GM12878 (cell line): ENCODE data around the gene QPCT. TPM values are rescaled to one million over a fixed set of nuclear protein-coding genes. Genes with fewer than 3 reads are reported as not detected.

Source experiments
- ATAC-seq: fragments of 200-7000 bp; cut with Tn5 transposase; 3 replicates; pipeline ENCODE4 v1.9.1; 2020; ENCODE audit warnings: mild to moderate bottlenecking, moderate library complexity
- BruUV-seq: library from RNA; stranded (reverse); fragments of 400-500 nt; replicated peaks from 2 replicates; lab custom pipeline; 2021; lab: Mats Ljungman, UMichigan
- CTCF ChIA-PET: fragments of 300-600 bp; sonication (Branson Sonifier 250); formaldehyde crosslinking; extraction: SDS; loops from one replicate; lab custom pipeline; 2021; ENCODE audit warnings: inconsistent platforms; lab: Yijun Ruan, JAX
- POLR2A ChIA-PET: fragments of 350-600 bp; formaldehyde crosslinking; extraction: SDS; loops from one replicate; lab custom pipeline; 2021; ENCODE audit warnings: inconsistent platforms; lab: Charles Lee
- RAD21 ChIA-PET: fragments of 300-600 bp; sonication (Branson Sonifier 250); formaldehyde crosslinking; loops from one replicate; lab custom pipeline; 2023; ENCODE audit warnings: antibody characterized with exemption; ENCODE audit not compliant: unreplicated experiment; lab: Charles Lee
- SMC1A ChIA-PET: fragments of 300-600 bp; sonication (Branson Sonifier 250); formaldehyde crosslinking; loops from one replicate; lab custom pipeline; 2023; ENCODE audit not compliant: unreplicated experiment, uncharacterized antibody; lab: Charles Lee
- DNase-seq: peaks from one replicate; pipeline ENCODE4 v3.0.0-alpha.2; 2011; ENCODE audit warnings: low read depth, low spot score
- FAIRE-seq: peaks from 3 replicates; lab custom pipeline; 2011; peaks lifted over from hg19 to GRCh38; lab: Jason Lieb, UNC
- H2AFZ ChIP-seq: 2 replicates; pipeline ENCODE4 v1.6.0; 2011; ENCODE audit warnings: low read depth, low read length, control low read depth; ENCODE audit not compliant: control insufficient read depth
- H3K27ac ChIP-seq: 2 replicates; pipeline ENCODE4 v1.5.1; 2011; ENCODE audit warnings: control low read depth; ENCODE audit not compliant: control insufficient read depth, insufficient read depth
- H3K27me3 ChIP-seq, 2 experiments: replicated peaks in 1 of 2; 2 replicates each; pipeline versions ENCODE4 v1.6.0 to v1.6.1; 2011; ENCODE audit warnings: low read length in 1 of 2; ENCODE audit not compliant: control insufficient read depth in 2 of 2, insufficient read depth in 2 of 2
- H3K36me3 ChIP-seq, 2 experiments: 2 replicates each; pipeline ENCODE4 v1.5.1; 2011; ENCODE audit warnings: low read length in 1 of 2; ENCODE audit not compliant: control insufficient read depth in 2 of 2, insufficient read depth in 2 of 2
- H3K4me1 ChIP-seq: 2 replicates; pipeline ENCODE4 v1.6.1; 2011; ENCODE audit warnings: mild to moderate bottlenecking, low read length, moderate library complexity, mixed read lengths; ENCODE audit not compliant: control insufficient read depth, insufficient read depth
- H3K4me2 ChIP-seq: 2 replicates; pipeline ENCODE4 v1.6.0; 2011; ENCODE audit warnings: control low read depth; ENCODE audit not compliant: control insufficient read depth, insufficient read depth
- H3K4me3 ChIP-seq: fragments of 200-600 bp; sonication (generic); 2 replicates; pipeline ENCODE4 v1.5.1; 2016
- H3K79me2 ChIP-seq: 2 replicates; pipeline ENCODE4 v1.6.0; 2011; ENCODE audit warnings: low read length; ENCODE audit not compliant: control insufficient read depth, insufficient read depth
- H3K9ac ChIP-seq: 2 replicates; pipeline ENCODE4 v1.8.0; 2011; ENCODE audit warnings: low read length, control low read depth, mixed read lengths; ENCODE audit not compliant: control insufficient read depth, insufficient read depth
- H3K9me3 ChIP-seq: replicated peaks from 3 replicates; pipeline ENCODE4 v1.5.1; 2011; ENCODE audit warnings: mild to moderate bottlenecking, low read length; ENCODE audit not compliant: control insufficient read depth, insufficient read depth
- H4K20me1 ChIP-seq: 2 replicates; pipeline ENCODE4 v1.6.0; 2011; ENCODE audit not compliant: control insufficient read depth, insufficient read depth
- REST ChIP-seq: IDR thresholded peaks from 2 replicates; pipeline ENCODE4 v1.6.1; 2012; ENCODE audit warnings: mild to moderate bottlenecking, low read depth, low read length
- SREBF1 ChIP-seq: IDR thresholded peaks from 2 replicates; pipeline ENCODE4 v1.6.1; 2012; ENCODE audit warnings: mild to moderate bottlenecking, low read length
- in situ Hi-C: fragments of 300-500 bp; cut with MboI; formaldehyde crosslinking; loops from 9 replicates; pipeline ENCODE4 v1.14.3; 2018; ENCODE audit warnings: mixed read lengths
- intact Hi-C: fragments of 100-400 bp; cut with micrococcal nuclease; formaldehyde crosslinking; loops from one replicate; pipeline ENCODE4 v1.14.2; 2022; ENCODE audit not compliant: unreplicated experiment
- polyA plus RNA-seq, 11 experiments: library from polyadenylated mRNA; depleted of rRNA in 4 of 11; unstranded in 6 of 11; stranded (reverse) in 5 of 11; fragments of >200 nt; fragmentation: Nextera tagmentation in 4 of 11; fragmentation: Illumina TruSeq in 1 of 11; extraction: Ambion mirVana in 4 of 11; extraction: Trizol in 1 of 11; gene quantifications; 1 replicate in 1 of 11; 2 replicates in 10 of 11; pipeline versions ENCODE4 v1.2.1 to v1.2.3, GENCODE V29; 2011 to 2016; ENCODE audit warnings: inconsistent platforms in 2 of 11, missing spikeins in 2 of 11, low read depth in 1 of 11
- total RNA-seq, 4 experiments: library from RNA; depleted of rRNA in 3 of 4; stranded (reverse); fragments of >200 nt in 3 of 4; fragmentation: Illumina TruSeq in 1 of 4; extraction: Trizol in 1 of 4; gene quantifications; 2 replicates each; pipeline versions ENCODE4 v1.2.1 to v1.2.3, GENCODE V29; 2013 to 2021
- TF ChIP-seq, protein P1 (sequence below): fragments of 450-650 bp; IDR thresholded peaks from 2 replicates; pipeline ENCODE4 v1.6.1; 2017; ENCODE audit warnings: borderline replicate concordance
- TF ChIP-seq, protein P2 (sequence below): fragments of 450-650 bp; IDR thresholded peaks from 2 replicates; pipeline ENCODE4 v1.6.1; 2017; ENCODE audit warnings: mild to moderate bottlenecking, low read depth, inconsistent platforms; ENCODE audit not compliant: poor library complexity, severe bottlenecking

QPCT gene
- total and polyA plus RNA-seq, 10 of the 15 experiments (the other 5 are each of a cell fraction or from before 2014, with no cell fraction given), result 0.14 to 0.86 (median 0.18) TPM; not detected in 1

GRCh38 chr2:37370666-37371065, 26.2 kb downstream of the QPCT start (continued):
- no peak for TF ChIP-seq REST
- TF ChIP-seq, protein P1, sequence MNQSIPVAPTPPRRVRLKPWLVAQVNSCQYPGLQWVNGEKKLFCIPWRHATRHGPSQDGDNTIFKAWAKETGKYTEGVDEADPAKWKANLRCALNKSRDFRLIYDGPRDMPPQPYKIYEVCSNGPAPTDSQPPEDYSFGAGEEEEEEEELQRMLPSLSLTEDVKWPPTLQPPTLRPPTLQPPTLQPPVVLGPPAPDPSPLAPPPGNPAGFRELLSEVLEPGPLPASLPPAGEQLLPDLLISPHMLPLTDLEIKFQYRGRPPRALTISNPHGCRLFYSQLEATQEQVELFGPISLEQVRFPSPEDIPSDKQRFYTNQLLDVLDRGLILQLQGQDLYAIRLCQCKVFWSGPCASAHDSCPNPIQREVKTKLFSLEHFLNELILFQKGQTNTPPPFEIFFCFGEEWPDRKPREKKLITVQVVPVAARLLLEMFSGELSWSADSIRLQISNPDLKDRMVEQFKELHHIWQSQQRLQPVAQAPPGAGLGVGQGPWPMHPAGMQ, result no peak
- TF ChIP-seq, all 136 proteins: peak for 0

DNA sequence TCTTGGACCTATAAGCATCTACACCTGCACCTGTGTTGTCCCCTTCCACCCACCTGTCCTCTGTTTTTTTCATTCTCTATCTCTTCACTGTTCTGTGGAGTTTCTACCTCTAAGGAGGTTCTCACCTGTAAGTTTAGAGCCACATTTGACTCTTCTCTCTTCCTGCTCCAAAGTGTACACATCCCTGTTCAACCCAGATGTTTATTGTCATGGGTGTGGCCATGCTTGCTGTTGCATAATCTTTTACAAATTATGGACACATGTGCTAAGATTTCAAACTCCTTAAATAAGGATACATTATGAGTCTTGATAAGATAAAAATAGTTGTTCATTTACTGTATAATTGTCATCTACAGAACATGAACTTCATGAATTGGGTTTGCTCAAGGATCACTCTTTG, 27.6 kb downstream of the QPCT start:
- SMC1A ChIA-PET, result no interaction called here
- intact Hi-C loops, result no loop called here

More for the DNA sequence above, 27.6 kb downstream of the QPCT start:
- POLR2A ChIA-PET, result no interaction called here
- Histone ChIP-seq H3K27ac (no peak overlapping the region), H3K4me2 (no peak overlapping the region), H3K27me3 (peaks cover 1 to 12% of the 10 kb centered on the region in 2 experiments; a peak in 1 of 4 replicates)
- no TSS peak for BruUV-seq
- no peak for TF ChIP-seq SREBF1
- TF ChIP-seq, protein P2, sequence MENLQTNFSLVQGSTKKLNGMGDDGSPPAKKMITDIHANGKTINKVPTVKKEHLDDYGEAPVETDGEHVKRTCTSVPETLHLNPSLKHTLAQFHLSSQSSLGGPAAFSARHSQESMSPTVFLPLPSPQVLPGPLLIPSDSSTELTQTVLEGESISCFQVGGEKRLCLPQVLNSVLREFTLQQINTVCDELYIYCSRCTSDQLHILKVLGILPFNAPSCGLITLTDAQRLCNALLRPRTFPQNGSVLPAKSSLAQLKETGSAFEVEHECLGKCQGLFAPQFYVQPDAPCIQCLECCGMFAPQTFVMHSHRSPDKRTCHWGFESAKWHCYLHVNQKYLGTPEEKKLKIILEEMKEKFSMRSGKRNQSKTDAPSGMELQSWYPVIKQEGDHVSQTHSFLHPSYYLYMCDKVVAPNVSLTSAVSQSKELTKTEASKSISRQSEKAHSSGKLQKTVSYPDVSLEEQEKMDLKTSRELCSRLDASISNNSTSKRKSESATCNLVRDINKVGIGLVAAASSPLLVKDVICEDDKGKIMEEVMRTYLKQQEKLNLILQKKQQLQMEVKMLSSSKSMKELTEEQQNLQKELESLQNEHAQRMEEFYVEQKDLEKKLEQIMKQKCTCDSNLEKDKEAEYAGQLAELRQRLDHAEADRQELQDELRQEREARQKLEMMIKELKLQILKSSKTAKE, result no peak
- TF ChIP-seq, all 136 proteins: peak for 0
- no peaks in the 10 kb centered on the region for H3K9me3 ChIP-seq
- no peak overlapping the region for H3K9ac ChIP-seq
- FAIRE-seq, result no peak
- H3K4me1 ChIP-seq, result peaks cover 15% of the 10 kb centered on the region
- H3K36me3 ChIP-seq, result no peaks in the 10 kb centered on the region
- RAD21 ChIA-PET, result no interaction called here
- CTCF ChIA-PET, result no interaction called here
- no peaks in the 10 kb centered on the region for H4K20me1 ChIP-seq
- no peaks in the 10 kb centered on the region for H3K79me2 ChIP-seq
- ATAC-seq, result no peak
- in situ Hi-C loops, result no loop called here
- no peak for DNase-seq
- H2AFZ ChIP-seq, result no peak overlapping the region
- no peak overlapping the region for H3K4me3 ChIP-seq
